B cell (primary cell): Measurements from ENCODE around the gene KCNJ16. TPM values are rescaled to one million over a fixed set of nuclear protein-coding genes. Genes with fewer than 3 reads are reported as not detected.

Experiments
- ATAC-seq: fragments of 200-7000 bp; cut with Tn5 transposase; one replicate; pipeline ENCODE4 v1.10.0; 2021; ENCODE audit warnings: low read depth, mild to moderate bottlenecking, moderate number of reproducible peaks, moderate library complexity
- CTCF ChIA-PET: fragments of 350-600 bp; sonication (Branson Sonifier 250); formaldehyde crosslinking; loops from one replicate; lab custom pipeline; 2021; ENCODE audit warnings: antibody characterized with exemption, inconsistent platforms; lab: Charles Lee
- POLR2A ChIA-PET: fragments of 350-600 bp; sonication (Branson Sonifier 250); formaldehyde crosslinking; loops from one replicate; lab custom pipeline; 2021; ENCODE audit warnings: antibody characterized with exemption; lab: Charles Lee
- DNase-seq: peaks from one replicate; pipeline ENCODE4 v3.0.0; 2013
- H2AFZ ChIP-seq: 2 replicates; pipeline ENCODE4 v1.6.1; 2012; ENCODE audit warnings: mild to moderate bottlenecking, low read depth, low read length; ENCODE audit not compliant: insufficient read depth, poor library complexity, severe bottlenecking
- H3K27ac ChIP-seq, 2 donors: 1 replicate in 1 of 2; 2 replicates in 1 of 2; pipeline ENCODE4 v1.5.1; 2012 to 2013; ENCODE audit warnings: low read length in 2 of 2, mild to moderate bottlenecking in 2 of 2, moderate library complexity in 1 of 2
- H3K27me3 ChIP-seq, 4 experiments: fragments of 200-600 bp in 1 of 4; sonication (generic) in 1 of 4; replicated peaks in 1 of 4; 1 replicate in 2 of 4; 2 replicates in 2 of 4; pipeline versions ENCODE4 v1.6.1 to v1.7.0; 2013 to 2016; ENCODE audit warnings: low read length in 3 of 4, mild to moderate bottlenecking in 2 of 4, mixed read lengths in 1 of 4, moderate library complexity in 1 of 4; ENCODE audit not compliant: insufficient read depth in 4 of 4, control insufficient read depth in 3 of 4; ENCODE audit errors: control extremely low read depth in 1 of 4
- H3K36me3 ChIP-seq, 2 experiments: replicated peaks in 1 of 2; 1 replicate in 1 of 2; 2 replicates in 1 of 2; pipeline versions ENCODE4 v1.6.1 to v1.7.1; 2013; ENCODE audit warnings: low read length in 1 of 2; ENCODE audit not compliant: insufficient read depth in 2 of 2, control insufficient read depth in 1 of 2; ENCODE audit errors: control extremely low read depth in 1 of 2, extremely low read depth in 1 of 2
- H3K4me1 ChIP-seq, 2 donors: fragments of 200-600 bp in 1 of 2; sonication (generic) in 1 of 2; 1 replicate in 1 of 2; 2 replicates in 1 of 2; pipeline versions ENCODE4 v1.5.1 to v1.6.1; 2013 to 2017; ENCODE audit warnings: low read length in 2 of 2; ENCODE audit not compliant: control insufficient read depth in 2 of 2, insufficient read depth in 2 of 2
- H3K4me2 ChIP-seq: replicated peaks from 2 replicates; pipeline ENCODE3; 2012; ENCODE audit warnings: mild to moderate bottlenecking, low read depth, low read length; ENCODE audit not compliant: poor library complexity, severe bottlenecking
- H3K4me3 ChIP-seq, 5 experiments: fragments of 200-600 bp in 1 of 5; sonication (generic) in 1 of 5; 1 replicate in 3 of 5; 2 replicates in 2 of 5; pipeline versions ENCODE4 v1.5.1 to v1.7.0; 2011 to 2016; ENCODE audit warnings: low read length in 4 of 5, mild to moderate bottlenecking in 4 of 5, low read depth in 2 of 5, control low read depth in 1 of 5, moderate library complexity in 1 of 5; ENCODE audit not compliant: insufficient read depth in 1 of 5; ENCODE audit errors: control extremely low read depth in 1 of 5, extremely low read depth in 1 of 5
- H3K79me2 ChIP-seq: fragments of 200-600 bp; sonication (generic); one replicate; pipeline ENCODE4 v1.6.0; 2016; ENCODE audit warnings: low read length; ENCODE audit not compliant: control insufficient read depth, insufficient read depth
- H3K9ac ChIP-seq: fragments of 200-600 bp; sonication (generic); 2 replicates; pipeline ENCODE4 v1.6.1; 2017; ENCODE audit warnings: mild to moderate bottlenecking, low read length, moderate library complexity
- H3K9me3 ChIP-seq, 3 donors: one replicate each; pipeline versions ENCODE4 v1.6.1 to v1.7.1; 2013; ENCODE audit warnings: low read length in 2 of 3; ENCODE audit not compliant: control insufficient read depth in 2 of 3, insufficient read depth in 1 of 3; ENCODE audit errors: control extremely low read depth in 1 of 3
- H4K20me1 ChIP-seq: 2 replicates; pipeline ENCODE4 v1.6.0; 2012; ENCODE audit warnings: mild to moderate bottlenecking, low read length; ENCODE audit not compliant: insufficient read depth, control insufficient read depth, poor library complexity, severe bottlenecking
- H3K27ac Mint-ChIP-seq: one replicate; pipeline ENCODE4 v1.8.0; 2021; ENCODE audit warnings: mixed read lengths
- H3K27me3 Mint-ChIP-seq: one replicate; pipeline ENCODE4 v1.8.0; 2021; ENCODE audit warnings: mixed read lengths
- H3K4me1 Mint-ChIP-seq: one replicate; pipeline ENCODE4 v1.8.0; 2021; ENCODE audit warnings: mixed read lengths
- H3K4me3 Mint-ChIP-seq: one replicate; pipeline ENCODE4 v1.8.0; 2021; ENCODE audit warnings: mixed read lengths
- H3K9me3 Mint-ChIP-seq: one replicate; pipeline ENCODE4 v1.8.0; 2022; ENCODE audit warnings: mixed read lengths; ENCODE audit not compliant: insufficient read depth
- CTCF ChIP-seq: fragments of 200-600 bp; IDR thresholded peaks from one replicate; pipeline ENCODE4 v1.8.0; 2022; ENCODE audit warnings: antibody characterized with exemption, mild to moderate bottlenecking
- EZH2 ChIP-seq: IDR thresholded peaks from 2 replicates; pipeline ENCODE4 v1.6.1; 2012; ENCODE audit warnings: borderline replicate concordance, low read depth, mild to moderate bottlenecking, moderate library complexity, low read length; ENCODE audit not compliant: insufficient read depth, poor library complexity, severe bottlenecking
- WGBS: methylation state at CpG from one replicate; pipeline ENCODE4 v1.1.5; 2013; ENCODE audit warnings: missing lambda C conversion rate; ENCODE audit not compliant: insufficient coverage; 5-methylcytosine and 5-hydroxymethylcytosine counted together
- intact Hi-C: fragments of 100-400 bp; cut with micrococcal nuclease; formaldehyde crosslinking; loops from one replicate; pipeline ENCODE4 v1.10.0; 2022
- polyA plus RNA-seq: library from polyadenylated mRNA; depleted of rRNA; stranded (reverse); fragments of >200 nt; gene quantifications from 2 replicates; pipeline ENCODE4 v1.2.3, GENCODE V29; 2012
- total RNA-seq, 2 donors: library from RNA; stranded (reverse); fragments of 120-200 nt in 1 of 2; gene quantifications; 1 replicate in 1 of 2; 2 replicates in 1 of 2; pipeline versions ENCODE4 v1.2.3 to v1.2.4, GENCODE V29; 2013 to 2022

KCNJ16 gene
- total and polyA plus RNA-seq, 2 donors (not counting 1 experiment from before 2014, with no cell fraction given) = not detected

DNA sequence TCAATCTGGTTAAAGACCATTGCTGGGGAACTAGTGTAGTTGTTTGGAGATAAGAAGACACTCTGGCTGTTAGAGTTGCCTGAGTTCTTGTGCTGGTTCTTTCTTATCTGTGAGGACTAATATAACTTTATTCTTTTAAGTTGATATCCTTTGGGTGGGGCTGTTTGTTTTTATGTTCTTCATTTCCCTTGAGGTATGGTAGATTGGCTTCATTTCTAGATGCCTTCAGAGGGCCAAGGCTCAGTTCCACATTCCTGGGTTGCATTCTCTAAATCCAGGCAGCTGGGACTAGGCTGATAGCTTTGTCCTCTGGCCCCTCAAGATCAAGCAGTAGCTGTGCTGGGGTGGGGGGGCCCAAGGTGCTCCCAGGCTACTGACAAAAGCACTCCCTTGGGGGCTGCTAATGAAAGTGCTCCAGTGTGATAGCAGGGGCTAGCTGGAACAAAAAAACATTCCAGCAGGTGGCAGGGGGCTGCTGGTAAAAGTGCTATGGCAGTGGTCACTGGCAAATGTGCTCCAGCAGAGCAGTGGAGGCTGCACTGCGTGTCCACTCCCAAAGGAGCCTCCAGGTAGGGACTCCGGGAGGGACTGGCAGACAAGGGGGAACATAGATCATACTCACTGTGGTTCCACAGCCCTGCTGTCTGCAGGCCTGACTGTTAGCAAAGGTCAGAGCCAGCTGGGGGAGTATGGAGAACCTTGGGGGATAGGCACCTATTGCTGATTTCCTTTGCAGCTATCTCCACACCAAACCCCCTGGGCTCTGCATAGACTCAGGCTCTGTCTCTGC lies 45.9 kb upstream of the KCNJ16 start:
- H3K79me2 ChIP-seq = no peaks in the 10 kb centered on the region
- ATAC-seq = no peak
- H3K27ac ChIP-seq = no peak overlapping the region
- H3K9me3 ChIP-seq = peaks cover 0 to 5% (median 0%) of the 10 kb centered on the region in 3 donors
- intact Hi-C loops = no loop called here
- Mint-ChIP-seq H3K27me3 (peaks cover 6% of the 10 kb centered on the region), H3K9me3 (peaks cover 4% of the 10 kb centered on the region), H3K4me3 (no peak overlapping the region), H3K4me1 (no peaks in the 10 kb centered on the region), H3K27ac (no peak overlapping the region)
- no peak overlapping the region for H2AFZ ChIP-seq
- H3K4me2 ChIP-seq = no peak overlapping the region
- CTCF ChIA-PET = no interaction called here
- TF ChIP-seq EZH2 = no peak
- TF ChIP-seq CTCF = no peak
- no peak for DNase-seq
- no peaks in the 10 kb centered on the region for H3K4me1 ChIP-seq
- WGBS = 80% methylated on average over 1 of the region's 2 CpGs
- H3K4me3 ChIP-seq = no peak overlapping the region
- H4K20me1 ChIP-seq = no peaks in the 10 kb centered on the region
- no peaks in the 10 kb centered on the region for H3K36me3 ChIP-seq
- H3K27me3 ChIP-seq = no peaks in the 10 kb centered on the region
- H3K9ac ChIP-seq = no peak overlapping the region
- POLR2A ChIA-PET = no interaction called here

DNA sequence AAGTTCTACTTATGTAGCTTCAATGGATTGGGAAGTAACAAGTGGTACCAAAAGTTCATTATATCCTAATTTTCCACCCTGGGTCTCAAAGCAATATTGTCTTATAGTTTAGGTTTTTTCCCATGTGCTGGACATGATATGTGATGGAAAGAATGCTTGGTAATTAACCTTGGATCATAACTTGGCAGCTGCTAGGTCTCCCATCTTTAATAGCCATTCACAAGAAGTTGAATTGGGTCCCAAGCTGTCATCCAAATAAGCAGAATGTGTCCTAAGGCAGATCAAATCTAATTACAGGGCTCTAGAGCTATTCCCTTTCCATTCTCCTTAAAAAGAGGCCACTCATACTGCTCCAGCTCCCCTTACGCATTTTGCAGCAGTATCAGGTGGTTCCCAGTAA lies 44.7 kb upstream of the KCNJ16 start:
- Mint-ChIP-seq H3K27me3 (peaks cover 6% of the 10 kb centered on the region), H3K27ac (no peak overlapping the region), H3K9me3 (peaks cover 4% of the 10 kb centered on the region), H3K4me3 (no peak overlapping the region), H3K4me1 (no peaks in the 10 kb centered on the region)
- ATAC-seq = no peak
- Histone ChIP-seq H3K9me3 (peaks cover 0 to 5% (median 0%) of the 10 kb centered on the region in 3 donors), H4K20me1 (no peaks in the 10 kb centered on the region), H3K36me3 (no peaks in the 10 kb centered on the region), H3K4me1 (no peaks in the 10 kb centered on the region), H2AFZ (no peak overlapping the region), H3K27me3 (no peaks in the 10 kb centered on the region), H3K4me2 (no peak overlapping the region), H3K4me3 (no peak overlapping the region), H3K9ac (no peak overlapping the region), H3K79me2 (no peaks in the 10 kb centered on the region), H3K27ac (no peak overlapping the region)
- ChIA-PET CTCF (interaction anchor here (1.0 kb wide), 1 partner anchor 23 kb away, joined by 3 read pairs; no protein-coding TSS in a partner anchor), POLR2A (no interaction called here)
- intact Hi-C loops = no loop called here
- no peak for DNase-seq
- WGBS = no CpG with 5 or more reads among the region's 1 CpG
- TF ChIP-seq CTCF (no peak), EZH2 (no peak)
